ENCODE measurements around the gene ST14.
"Not testable (repeated sequence)": the region's sequence is repeated elsewhere in the genome, so short reads cannot be mapped to it uniquely, and the experiment has no call there.

ST14 gene

DNA sequence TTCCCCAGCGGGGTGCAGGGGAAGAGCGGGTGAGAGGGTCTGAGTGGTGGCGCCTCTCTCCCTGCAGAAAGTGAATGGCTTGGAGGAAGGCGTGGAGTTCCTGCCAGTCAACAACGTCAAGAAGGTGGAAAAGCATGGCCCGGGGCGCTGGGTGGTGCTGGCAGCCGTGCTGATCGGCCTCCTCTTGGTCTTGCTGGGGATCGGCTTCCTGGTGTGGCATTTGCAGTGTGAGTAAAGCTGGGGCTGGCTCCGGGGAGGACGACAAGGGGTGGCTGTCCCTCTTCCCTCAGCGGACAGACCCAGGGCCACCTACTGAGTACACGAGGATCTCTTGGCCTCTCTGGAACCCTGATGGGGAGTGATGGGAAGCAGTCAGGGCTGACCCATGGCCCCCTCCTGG lies 28.5 kb downstream of the ST14 start:
- DNase-seq, result no peak

DNA sequence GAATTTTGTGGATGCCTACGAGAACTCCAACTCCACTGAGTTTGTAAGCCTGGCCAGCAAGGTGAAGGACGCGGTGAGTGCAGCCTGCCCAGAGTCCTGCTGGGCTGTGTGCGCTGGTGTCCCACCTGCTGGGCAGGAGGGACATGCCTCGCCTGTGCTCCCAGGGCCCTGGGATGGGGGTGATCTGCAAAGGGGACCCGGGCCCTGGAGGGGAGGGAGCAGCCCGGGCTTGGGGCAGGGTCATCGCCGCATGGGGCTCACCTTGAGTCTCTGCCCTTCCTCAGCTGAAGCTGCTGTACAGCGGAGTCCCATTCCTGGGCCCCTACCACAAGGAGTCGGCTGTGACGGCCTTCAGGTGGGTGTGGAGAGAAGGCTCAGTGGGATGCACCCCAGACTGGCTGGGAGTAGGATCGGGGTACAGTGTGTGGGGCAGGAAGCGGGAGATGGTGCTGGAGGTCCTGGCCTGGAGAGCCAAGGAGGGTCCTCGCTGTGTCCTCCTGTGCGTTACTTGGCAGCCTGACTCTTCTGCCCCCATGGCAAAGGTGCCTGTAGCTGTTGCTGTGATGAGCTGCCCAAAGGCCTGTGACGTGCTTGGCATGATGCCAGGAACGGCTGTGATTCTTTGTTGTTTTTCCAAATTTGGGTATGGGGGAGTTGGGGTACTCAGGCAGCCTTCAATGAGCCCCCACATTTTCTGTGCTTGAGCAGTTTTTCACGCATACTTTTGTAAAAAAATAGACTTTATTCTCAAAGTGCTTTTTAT lies 29.2 kb downstream of the ST14 start:
- DNase-seq, result no peak

DNA sequence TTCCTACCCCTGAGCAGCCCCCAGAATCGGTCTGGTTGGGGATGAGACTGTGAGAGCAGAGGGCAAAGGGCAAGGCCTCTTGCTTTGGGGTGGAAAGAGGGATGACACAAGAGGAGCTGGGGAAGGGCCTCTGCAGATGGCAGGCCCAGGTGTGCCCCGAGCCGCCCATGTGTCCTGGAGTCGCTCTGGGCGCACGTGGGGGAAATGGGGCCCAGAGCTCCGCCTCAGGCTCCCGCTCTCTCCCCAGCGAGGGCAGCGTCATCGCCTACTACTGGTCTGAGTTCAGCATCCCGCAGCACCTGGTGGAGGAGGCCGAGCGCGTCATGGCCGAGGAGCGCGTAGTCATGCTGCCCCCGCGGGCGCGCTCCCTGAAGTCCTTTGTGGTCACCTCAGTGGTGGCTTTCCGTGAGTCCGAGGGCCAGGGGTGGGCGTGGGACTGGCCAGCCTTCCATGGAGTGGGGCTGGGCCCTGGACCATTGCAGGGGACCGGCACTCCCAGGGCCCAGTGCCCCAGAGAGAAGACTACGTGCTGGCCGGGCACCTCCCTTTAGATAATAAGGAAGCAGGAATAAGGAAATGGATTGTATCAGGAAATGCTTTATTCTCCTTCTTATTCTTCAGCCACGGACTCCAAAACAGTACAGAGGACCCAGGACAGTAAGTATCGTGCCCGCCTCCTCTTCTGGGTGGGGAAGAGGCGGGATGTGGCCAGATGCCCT lies 30.1 kb downstream of the ST14 start:
- DNase-seq, result no peak

DNA sequence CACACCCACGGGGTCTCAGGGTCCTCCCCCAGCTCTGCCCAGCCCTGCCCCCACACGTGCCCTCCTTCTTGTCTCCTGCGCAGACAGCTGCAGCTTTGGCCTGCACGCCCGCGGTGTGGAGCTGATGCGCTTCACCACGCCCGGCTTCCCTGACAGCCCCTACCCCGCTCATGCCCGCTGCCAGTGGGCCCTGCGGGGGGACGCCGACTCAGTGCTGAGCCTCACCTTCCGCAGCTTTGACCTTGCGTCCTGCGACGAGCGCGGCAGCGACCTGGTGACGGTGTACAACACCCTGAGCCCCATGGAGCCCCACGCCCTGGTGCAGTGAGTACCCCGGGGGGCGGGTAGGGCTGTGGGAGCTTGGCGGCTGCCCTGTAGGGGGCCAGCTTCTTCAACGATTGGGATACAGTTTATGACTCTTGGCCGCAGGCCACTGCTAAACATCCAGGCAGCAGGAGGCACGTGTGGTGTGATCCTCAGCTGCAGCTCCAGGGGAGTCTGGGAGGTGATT lies 30.8 kb downstream of the ST14 start:
- no peak for DNase-seq

DNA sequence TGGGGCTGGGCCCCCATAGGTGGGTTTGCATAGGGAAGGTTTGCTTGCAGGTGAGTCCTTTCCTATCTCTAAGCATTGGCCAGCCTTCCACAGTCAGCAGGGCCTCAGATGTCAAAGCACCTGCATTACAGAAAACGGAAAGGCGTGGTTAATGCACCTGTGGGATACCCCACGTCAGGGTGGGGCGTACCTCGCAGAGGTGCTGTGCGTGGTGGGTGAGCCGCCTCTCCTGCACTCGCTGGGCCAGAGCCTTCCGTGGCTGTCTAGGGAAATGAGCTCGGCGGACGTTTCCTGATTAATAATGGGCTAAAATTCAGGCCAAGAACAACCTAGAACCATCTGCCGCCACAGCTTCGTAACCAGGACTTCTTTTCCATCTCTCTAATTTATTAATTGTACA lies 32.3 kb downstream of the ST14 start:
- DNase-seq, result no peak

DNA sequence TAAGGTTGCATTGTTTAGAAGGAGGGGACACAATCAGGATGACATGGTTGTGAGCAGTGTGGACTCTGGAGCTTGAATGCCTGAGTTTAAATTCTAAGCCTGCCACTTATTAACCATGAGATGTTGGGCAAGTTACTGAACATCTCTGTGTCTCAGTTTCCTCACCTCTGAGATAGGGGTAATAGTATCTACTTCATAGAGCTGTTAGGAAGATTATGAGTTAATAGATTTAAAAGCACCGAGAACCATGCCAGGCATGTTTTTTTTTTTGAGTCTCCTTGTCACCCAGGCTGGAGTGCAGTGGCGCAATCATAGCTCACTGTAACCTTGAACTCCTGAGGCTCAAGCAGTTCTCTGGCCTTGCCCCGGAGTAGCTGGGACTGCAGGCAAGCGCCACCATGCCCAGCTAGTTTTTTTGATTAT lies 33.3 kb downstream of the ST14 start:
- no peak for DNase-seq

DNA sequence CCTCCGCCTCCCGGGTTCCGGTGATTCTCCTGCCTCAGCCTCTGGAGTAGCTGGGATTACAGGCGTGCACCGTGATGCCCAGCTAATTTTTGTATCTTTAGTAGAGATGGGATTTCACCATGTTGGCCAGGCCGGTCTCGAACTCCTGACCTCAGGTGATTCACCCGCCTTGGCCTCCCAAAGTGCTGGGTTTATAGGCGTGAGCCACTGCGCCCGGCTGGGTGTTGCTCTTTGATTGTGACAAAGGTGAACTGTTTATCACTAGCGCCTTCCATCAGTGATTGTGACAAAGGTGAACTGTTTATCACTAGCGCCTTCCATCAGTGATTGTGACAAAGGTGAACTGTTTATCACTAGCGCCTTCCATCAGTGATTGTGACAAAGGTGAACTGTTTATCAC lies 34.0 kb downstream of the ST14 start:
- DNase-seq, result not testable (repeated sequence)

DNA sequence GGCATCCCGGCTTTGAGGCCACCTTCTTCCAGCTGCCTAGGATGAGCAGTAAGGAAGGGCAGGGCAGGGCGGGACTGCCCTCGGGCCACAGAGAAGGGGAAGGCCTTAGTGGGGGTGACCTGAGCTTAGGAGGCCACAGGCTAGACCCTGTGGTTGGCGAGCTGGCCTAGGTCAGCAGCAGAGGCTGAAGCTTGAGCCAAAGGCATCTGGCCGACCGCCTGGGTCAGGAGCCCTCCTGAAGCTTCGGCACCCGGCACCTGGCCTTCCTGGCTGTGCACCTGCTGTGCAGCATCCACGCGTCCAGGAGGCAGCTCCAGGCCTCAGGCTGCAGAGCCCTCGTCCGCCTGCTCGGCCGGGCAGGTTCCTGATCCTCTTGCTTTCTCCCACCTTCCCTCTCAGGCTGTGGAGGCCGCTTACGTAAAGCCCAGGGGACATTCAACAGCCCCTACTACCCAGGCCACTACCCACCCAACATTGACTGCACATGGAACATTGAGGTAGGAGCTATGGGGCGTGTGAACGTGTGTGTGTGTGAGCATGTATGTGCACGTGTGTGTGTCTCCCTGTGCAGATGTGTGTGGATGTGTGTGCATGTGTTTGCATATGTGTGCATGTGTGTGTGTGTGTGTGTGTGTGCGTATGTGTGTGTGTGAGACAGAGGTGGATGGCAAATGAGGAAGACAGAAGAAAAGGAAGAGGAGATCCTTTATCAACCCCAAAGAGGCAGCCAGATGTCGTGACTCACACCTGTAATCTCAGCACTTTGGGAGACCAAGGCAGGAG lies 34.9 kb downstream of the ST14 start:
- no peak for DNase-seq

DNA sequence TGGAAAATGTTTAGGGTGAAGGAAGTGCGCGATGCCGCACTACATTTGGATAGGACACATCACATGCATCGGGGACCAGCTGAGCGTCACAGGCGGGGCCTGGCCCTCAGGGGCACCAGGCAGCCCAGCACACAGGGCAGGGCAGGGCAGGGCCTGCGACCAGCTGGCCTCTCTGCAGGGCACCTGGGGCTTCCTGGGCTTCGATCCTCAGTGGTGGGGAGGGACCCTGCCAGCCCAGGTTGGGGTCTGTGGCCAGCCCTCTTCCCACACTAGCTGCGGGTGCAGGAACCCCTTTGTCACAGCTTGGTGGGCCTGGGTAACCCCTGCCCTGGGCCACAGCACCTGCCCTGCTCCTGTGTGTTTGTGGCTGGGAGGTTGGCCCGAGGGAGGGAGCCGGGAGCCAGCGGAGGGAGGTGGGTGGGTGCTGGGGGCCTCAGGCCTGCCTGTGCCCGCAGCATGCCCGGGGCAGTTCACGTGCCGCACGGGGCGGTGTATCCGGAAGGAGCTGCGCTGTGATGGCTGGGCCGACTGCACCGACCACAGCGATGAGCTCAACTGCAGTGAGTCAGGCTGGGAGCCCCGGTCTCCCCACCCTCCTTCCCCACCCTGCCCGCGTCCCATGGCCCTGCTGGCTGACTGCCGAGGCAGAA lies 37.9 kb downstream of the ST14 start:
- no peak for DNase-seq

DNA sequence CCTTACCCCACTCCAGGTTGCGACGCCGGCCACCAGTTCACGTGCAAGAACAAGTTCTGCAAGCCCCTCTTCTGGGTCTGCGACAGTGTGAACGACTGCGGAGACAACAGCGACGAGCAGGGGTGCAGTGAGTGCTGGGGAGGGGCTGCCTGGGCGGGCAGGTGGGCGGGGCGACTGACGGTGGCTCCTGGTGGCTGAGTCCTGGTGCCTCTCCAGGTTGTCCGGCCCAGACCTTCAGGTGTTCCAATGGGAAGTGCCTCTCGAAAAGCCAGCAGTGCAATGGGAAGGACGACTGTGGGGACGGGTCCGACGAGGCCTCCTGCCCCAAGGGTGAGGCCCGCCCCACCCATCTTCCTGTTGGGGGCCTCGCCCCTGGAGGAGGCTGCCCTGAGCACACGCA lies 38.7 kb downstream of the ST14 start:
- no peak for DNase-seq

DNA sequence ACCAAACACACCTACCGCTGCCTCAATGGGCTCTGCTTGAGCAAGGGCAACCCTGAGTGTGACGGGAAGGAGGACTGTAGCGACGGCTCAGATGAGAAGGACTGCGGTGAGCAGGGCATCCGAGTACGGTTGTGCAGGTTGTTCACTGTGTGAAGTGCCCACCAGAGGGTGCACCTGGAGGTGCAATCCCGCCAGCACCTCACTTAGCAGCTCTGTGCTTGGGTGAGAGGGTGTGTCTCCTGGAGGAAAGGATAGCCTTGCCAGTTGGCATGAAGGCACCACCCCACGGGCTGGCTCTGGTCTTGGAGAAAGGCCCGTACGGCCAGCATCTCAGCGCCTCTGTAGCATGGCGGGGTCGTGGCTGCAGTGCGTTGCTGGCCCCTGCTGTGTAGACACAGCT lies 39.4 kb downstream of the ST14 start:
- DNase-seq, result no peak

DNA sequence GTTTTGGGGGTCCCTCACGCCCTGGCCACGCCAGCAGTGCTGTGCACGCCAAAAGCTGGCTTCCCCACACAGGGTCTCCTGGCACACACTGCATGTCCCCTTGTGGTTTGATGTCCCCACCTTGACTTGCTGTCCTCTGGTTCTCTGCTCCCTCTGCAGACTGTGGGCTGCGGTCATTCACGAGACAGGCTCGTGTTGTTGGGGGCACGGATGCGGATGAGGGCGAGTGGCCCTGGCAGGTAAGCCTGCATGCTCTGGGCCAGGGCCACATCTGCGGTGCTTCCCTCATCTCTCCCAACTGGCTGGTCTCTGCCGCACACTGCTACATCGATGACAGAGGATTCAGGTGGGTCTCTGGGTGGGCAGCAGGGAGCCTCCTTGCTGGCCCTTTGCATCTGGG lies 40.2 kb downstream of the ST14 start:
- DNase-seq, result no peak

DNA sequence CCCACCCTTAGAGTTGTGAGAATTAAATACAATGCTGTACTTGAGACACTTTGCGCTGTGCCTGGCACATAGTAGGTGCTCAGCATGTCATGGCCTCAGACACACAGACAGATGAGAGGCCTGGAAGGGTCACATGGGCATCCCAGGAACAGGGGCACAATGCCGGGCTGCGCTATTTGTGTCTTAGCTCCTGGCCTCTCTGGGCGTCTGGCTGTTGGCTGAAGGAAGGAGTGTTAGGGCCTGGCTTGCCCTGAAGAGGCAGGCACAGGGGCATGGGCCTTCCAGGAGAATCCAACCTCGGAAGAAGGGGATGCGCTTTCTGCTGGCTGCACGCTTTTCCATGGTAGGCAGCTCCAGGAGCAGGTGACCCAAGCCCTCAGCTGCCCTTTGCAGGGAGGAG lies 41.4 kb downstream of the ST14 start:
- no peak for DNase-seq

DNA sequence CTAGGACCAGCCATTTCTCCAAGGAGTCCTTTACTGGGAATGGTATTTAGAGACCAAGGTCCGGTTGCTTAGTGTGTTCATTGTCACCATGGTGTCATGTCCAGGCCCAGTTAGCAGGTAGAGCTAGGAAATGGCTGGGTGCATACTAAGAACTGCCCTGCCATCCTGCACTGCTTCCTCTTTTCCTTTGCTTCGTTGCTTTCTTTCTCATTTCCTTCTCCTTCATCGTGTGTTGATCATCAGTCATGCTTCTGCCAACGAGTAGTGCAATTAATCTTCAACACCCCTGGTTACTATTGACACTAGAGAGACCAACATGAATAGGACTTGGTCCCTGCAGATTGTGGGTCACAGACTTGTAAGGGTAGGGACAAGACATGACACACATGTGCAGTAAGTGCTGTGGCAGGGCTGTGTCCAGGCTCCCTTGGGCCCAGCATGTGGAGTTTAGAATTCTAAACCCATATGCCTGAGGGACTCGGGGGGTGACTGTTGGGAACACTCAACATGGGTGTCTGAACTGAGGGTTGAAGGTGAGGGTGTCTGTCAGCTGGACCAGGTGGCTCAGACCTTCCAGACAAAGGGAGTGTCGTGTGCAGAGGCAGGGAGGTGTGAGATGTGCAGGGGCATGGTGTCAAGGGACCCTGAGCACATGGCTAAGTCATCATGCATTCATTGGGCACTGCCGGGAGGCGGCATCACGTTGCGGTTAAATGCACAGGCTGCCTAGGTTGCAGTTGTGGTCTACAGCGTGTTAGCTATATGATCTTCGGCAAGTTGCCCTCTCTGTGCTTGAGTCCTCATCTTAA lies 42.6 kb downstream of the ST14 start:
- DNase-seq, result no peak

DNA sequence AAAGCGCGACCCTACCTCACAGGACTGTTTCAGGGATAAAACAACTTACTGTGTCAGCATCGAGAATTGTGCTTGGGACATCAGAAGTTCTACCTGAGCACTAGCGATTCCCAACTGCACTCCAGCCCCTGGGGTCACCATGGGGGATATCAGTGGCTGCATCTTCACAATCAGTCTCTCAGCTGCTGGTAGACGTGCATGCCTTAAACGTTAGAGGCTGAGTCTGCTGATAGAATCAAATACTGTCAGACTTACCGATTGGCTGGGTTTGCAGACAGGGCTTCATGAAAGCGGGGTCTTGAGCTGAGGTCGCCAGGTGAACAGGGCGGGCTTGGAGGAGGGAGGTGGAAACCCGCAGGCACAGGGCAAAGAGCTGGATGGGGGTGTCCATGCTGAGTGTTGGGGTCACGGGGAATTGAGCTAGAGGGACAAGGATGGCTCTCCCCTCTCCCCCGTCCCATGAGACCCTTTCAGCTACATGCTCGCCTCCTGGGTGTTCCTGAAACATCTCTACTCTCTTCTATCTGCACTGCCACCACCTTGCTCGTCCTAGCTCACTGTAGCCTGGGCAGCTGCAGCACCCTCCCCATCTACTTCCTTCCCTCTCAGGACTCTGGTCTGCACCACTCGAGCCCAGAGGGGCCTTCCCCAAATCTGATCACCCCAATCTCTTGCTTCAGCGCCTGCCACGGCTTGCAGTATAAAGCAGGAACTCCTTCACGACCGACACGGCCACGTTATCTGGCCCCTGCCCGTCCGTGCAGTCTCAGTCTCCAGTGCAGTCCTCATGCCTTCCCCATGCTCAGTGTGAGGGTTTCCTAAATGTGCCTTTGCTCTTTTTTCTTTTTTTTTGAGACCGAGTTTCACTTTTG lies 43.5 kb downstream of the ST14 start:
- DNase-seq, result no peak

DNA sequence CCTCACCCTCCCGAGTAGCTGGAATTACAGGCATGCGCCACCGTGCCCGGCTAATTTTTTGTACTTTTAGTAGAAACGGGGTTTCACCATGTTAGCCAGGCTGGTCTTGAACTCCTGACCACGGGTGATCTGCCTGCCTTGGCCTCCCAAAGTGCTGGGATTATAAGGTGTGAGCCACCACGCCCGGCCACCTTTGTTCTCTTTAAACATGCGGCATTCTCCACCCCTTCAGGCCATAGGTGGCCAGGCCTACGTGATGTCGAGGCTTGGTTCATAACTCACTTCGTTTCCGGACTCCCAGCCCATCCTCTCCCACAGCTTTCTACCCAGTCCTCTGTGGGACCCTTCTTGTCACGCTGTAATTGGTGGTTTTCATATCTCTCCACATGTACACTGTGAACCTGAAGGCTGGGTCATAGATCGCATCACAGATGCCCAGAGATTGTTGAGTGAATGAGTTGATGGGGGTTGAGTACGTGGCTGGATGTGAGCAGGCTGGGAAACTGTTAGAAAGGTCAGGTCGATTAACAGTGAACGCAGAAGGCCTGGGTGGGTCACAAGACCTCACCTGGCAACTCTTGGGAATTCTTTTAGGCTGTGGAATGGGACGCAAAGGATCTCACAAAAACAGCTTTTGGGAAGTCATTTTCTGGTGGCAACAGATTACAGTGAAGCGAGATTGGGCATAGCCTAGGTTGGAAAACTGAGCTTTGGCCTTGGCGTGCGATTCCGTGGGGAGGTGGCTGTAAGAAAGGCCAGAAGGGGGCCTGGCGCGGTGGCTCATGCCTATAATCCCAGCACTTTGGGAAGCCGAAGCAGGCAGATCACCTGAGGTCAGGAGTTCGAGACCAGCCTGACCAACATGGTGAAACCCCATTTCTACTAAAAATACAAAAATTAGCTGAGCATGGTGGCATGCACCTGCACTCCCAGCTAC lies 44.5 kb downstream of the ST14 start:
- no peak for DNase-seq

DNA sequence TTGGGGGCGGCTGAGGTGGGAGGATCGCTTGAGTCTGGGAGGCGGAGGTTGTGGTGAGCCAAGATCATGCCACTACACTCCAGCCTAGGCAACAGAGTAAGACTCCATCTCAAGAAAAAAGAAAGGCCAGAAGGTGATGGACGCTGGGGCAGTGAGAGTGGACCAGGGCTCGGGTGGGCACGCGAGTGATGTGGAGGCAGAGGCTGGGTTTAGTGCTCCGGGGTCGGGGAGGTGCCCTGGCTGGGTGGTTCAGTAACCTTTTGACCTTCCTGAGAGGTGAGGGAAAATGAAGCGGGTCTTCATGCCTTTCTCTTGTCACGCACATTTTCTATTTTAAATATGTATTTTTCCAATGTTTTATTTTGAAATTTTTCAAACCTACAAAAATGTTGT lies 45.1 kb downstream of the ST14 start:
- no peak for DNase-seq

DNA sequence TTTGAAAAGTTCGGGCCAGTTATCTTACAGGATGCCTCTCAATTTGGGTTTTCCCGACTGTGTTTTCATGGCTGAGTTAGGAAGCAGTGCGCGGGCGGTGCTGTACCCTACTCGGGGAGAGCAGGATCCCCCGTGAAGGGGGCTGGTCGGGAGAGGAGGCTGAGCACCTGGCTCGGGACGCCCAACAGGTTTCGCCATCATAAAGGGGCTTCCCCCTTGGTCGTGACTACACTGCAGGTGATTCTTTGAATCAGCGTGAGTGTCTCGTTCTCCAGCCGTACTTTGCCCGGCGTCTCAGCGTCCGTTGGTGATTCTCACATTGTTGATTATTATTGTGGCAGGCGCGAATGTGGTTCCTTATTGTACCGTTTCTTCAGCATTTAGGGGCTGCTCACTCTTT lies 46.6 kb downstream of the ST14 start:
- DNase-seq, result no peak
